ENCODE data around the gene KANSL1.

KANSL1 gene

GRCh38 chr17:46047398-46047797 lies 145.8 kb downstream of the KANSL1 start:
- TF ChIP-seq CTCF (conservative IDR thresholded peaks at IDR 0.05), result no peak
- no peak for TF ChIP-seq ZFX (IDR thresholded peaks at IDR 0.05)
- H3K27ac ChIP-seq, result no peak overlapping the region

DNA sequence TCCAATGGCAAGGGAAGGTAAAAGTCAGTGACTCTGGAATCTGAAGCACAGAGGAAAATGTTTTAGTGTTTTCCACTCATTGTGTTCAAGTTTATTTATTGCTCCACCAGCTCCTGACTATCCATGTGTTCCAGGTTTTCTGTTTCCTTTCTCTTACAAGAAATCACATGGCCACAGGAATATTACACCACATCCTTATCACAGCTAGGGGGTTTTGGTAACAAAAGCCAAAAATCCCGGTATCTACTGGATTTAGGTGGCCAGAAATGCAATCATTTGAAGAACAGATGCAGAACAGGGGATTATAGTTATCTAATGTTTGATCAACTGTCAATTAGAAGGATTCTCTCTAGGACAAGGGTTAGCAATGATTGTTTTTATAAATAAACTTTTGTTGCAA lies 146.3 kb downstream of the KANSL1 start:
- no peak overlapping the region for H3K27ac ChIP-seq
- TF ChIP-seq CTCF (conservative IDR thresholded peaks at IDR 0.05), result no peak
- no peak for TF ChIP-seq ZFX (IDR thresholded peaks at IDR 0.05)

DNA sequence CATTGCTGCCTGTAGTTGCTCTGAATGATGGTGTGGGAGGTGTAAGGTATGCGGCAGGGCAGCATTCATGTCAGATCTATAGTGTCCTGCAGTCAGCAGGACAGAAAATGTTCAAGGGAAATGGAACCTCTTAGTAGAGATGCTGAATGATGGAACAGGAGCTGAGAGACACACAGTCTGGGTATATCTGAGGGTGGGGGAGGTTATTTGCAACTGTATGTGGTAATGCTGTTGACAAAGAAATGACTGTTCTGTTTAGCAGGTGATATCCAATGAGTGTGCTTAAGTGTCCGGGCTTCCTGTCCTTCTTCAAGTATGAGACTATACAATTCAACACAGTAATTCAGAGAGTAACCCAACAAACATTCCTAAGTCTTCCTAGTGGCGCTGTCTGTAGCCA lies 147.6 kb downstream of the KANSL1 start:
- TF ChIP-seq ZFX (IDR thresholded peaks at IDR 0.05) (no peak), CTCF (conservative IDR thresholded peaks at IDR 0.05) (no peak)
- H3K27ac ChIP-seq, result no peak overlapping the region

DNA sequence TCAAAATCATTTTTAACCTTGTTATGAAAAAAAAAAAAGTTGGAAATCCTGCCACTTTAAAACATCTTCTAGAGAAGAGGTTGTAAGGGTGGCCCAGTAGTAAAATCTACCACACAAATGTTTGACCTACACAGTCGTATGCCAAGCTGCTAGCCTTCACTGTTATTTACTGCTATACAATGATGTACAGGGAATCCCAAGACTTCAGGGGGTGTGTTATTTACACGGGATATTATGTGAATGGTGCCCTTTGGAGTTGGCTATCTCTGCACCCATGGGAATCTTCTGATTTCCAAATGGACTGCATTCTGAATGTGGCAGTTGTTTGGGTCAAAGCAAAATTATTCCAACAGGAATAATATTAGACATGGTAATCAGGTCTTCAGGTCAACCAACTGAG lies 148.2 kb downstream of the KANSL1 start:
- no peak for TF ChIP-seq ZFX (IDR thresholded peaks at IDR 0.05)
- no peak for TF ChIP-seq CTCF (conservative IDR thresholded peaks at IDR 0.05)
- H3K27ac ChIP-seq, result no peak overlapping the region

DNA sequence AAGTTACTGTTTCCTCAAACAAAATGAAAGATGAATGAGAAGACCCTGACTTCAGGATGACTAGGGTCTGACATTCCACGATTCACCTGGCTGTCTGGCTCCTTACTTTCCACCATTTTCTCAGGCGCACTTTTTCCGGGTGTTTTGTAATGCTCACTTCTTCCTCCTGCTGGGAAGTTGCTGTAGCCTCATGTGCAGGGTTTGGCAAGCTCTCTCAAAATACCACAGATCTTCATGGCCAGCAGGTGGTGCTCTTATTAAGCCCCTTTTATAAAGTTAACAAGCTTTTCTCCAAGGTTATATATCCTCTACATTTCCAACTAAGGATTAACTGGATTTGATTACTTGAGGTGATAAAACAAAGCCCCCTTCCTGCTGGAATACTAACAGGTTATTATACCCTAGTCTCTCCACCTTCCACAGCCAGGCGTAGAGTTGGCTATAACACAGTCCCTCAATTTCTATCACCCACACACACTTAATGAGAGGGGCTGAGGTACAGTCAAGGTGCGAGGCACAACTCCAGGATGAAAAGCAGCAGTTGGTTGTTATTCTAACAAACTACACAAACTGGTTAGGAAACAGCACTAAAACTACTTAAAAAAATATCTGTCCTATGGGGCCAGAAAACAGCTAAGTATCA lies 148.8 kb downstream of the KANSL1 start:
- TF ChIP-seq CTCF (conservative IDR thresholded peaks at IDR 0.05), result peak; percentile 96
- TF ChIP-seq ZFX (IDR thresholded peaks at IDR 0.05), result no peak
- no peak overlapping the region; the same call in 1 of the 2 replicates for H3K27ac ChIP-seq

DNA sequence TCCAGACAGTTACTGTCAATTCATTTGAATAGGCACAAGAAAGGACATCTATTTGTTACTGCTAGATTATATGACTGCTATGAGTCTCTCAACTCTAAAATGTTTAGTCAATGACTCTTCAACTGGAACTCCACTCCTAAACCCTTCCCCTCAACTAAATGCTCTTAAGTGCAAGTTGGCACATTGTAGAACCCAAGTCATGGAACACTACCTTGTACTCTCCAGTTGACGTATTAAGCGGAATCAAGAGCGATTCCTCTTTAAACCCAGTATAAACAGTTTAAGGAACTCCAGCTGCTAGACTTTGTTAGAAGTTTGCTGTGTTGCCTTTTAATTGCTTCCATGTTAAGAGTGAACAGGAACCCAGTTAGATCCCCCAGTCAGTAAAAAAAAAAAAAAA lies 149.6 kb downstream of the KANSL1 start:
- no peak overlapping the region for H3K27ac ChIP-seq

DNA sequence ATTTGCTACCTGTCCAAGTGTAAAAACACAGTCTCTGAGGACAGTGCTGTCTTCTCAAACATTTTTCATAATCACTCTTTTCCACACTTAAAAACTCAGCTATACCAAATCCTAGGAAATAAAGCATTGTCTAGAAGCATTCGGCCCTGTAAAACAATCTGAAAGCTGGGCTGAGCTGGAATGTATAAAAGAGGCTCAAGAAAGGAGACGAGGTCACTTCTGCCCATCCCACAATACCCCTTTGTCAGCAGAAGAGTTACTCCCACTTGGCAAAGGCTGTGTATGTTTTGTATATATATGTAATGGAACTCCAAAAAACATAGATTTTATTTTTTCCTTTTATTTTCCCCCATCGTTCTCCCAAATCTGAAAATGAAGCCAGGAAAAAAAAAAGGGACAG lies 150.3 kb downstream of the KANSL1 start:
- TF ChIP-seq ZFX (IDR thresholded peaks at IDR 0.05) (no peak), CTCF (conservative IDR thresholded peaks at IDR 0.05) (no peak)
- no peak overlapping the region for H3K27ac ChIP-seq

More for the DNA sequence above, 149.6 kb downstream of the KANSL1 start:
- no peak for TF ChIP-seq ZFX (IDR thresholded peaks at IDR 0.05)
- TF ChIP-seq CTCF (conservative IDR thresholded peaks at IDR 0.05), result no peak
